Endothelial cell of umbilical vein (primary cell): ENCODE measurements around the gene RCVRN. TPM values are rescaled to one million over a fixed set of nuclear protein-coding genes. Genes with fewer than 3 reads are reported as not detected.

Source experiments
- BruUV-seq: library from RNA; stranded (reverse); fragments of 400-500 nt; replicated peaks from 2 replicates; lab custom pipeline; 2021; lab: Mats Ljungman, UMichigan
- CTCF ChIA-PET: fragments of 300-600, 350-600 bp; sonication (Branson Sonifier 250); formaldehyde crosslinking; loops from one replicate; lab custom pipeline; 2021; ENCODE audit warnings: antibody characterized with exemption, inconsistent platforms; lab: Charles Lee
- POLR2A ChIA-PET: fragments of 300-600, 350-600 bp; sonication (Branson Sonifier 250); formaldehyde crosslinking; loops from one replicate; lab custom pipeline; 2021; ENCODE audit warnings: antibody characterized with exemption, inconsistent platforms; lab: Charles Lee
- DNase-seq: peaks from one replicate; pipeline ENCODE4 v3.0.0-alpha.2; 2011; ENCODE audit warnings: low read depth, low spot score
- FAIRE-seq: peaks from 2 replicates; lab custom pipeline; 2011; peaks lifted over from hg19 to GRCh38; lab: Jason Lieb, UNC
- H2AFZ ChIP-seq: 2 replicates; pipeline ENCODE4 v1.6.0; 2012; ENCODE audit warnings: low read depth, low read length, control low read depth, inconsistent platforms
- H3K27ac ChIP-seq: 2 replicates; pipeline ENCODE4 v1.5.1; 2011; ENCODE audit warnings: low read depth, mild to moderate bottlenecking, control low read depth, low read length, moderate library complexity; ENCODE audit not compliant: insufficient read depth
- H3K27me3 ChIP-seq, 2 experiments: 2 replicates each; pipeline versions ENCODE4 v1.6.0 to v1.6.1; 2011; ENCODE audit warnings: low read length in 2 of 2, mixed read lengths in 1 of 2; ENCODE audit not compliant: control insufficient read depth in 2 of 2, insufficient read depth in 2 of 2
- H3K36me3 ChIP-seq, 2 experiments: 2 replicates in 1 of 2; 3 replicates in 1 of 2; pipeline ENCODE4 v1.5.1; 2011; ENCODE audit warnings: low read length in 2 of 2, mild to moderate bottlenecking in 1 of 2, moderate library complexity in 1 of 2; ENCODE audit not compliant: control insufficient read depth in 2 of 2, insufficient read depth in 2 of 2; ENCODE audit errors: extremely low read depth in 1 of 2
- H3K4me1 ChIP-seq: 3 replicates; pipeline ENCODE4 v1.5.1; 2011; ENCODE audit warnings: mild to moderate bottlenecking, low read length; ENCODE audit not compliant: control insufficient read depth, insufficient read depth; ENCODE audit errors: extremely low read depth
- H3K4me2 ChIP-seq: 2 replicates; pipeline ENCODE4 v1.6.1; 2011; ENCODE audit warnings: low read length, control low read depth, mixed read lengths; ENCODE audit not compliant: insufficient read depth
- H3K4me3 ChIP-seq, 3 experiments: fragments of 200-600 bp in 1 of 3; sonication (generic), shearing (Covaris generic) in 1 of 3; replicated peaks in 1 of 3; 2 replicates each; pipeline ENCODE4 v1.5.1; 2011 to 2016; ENCODE audit warnings: control low read depth in 3 of 3, low read length in 3 of 3, mild to moderate bottlenecking in 2 of 3, inconsistent platforms in 1 of 3, low read depth in 1 of 3, moderate library complexity in 1 of 3; ENCODE audit not compliant: insufficient read depth in 1 of 3
- H3K79me2 ChIP-seq: 2 replicates; pipeline ENCODE4 v1.6.0; 2012; ENCODE audit warnings: low read length, inconsistent platforms; ENCODE audit not compliant: control insufficient read depth, insufficient read depth
- H3K9ac ChIP-seq: replicated peaks from 2 replicates; pipeline ENCODE3; 2011; ENCODE audit warnings: low read length, control low read depth; ENCODE audit not compliant: insufficient read depth; ENCODE audit errors: extremely low read depth
- H3K9me1 ChIP-seq: replicated peaks from 3 replicates; pipeline ENCODE4 v1.6.0; 2011; ENCODE audit warnings: mild to moderate bottlenecking, low read length; ENCODE audit not compliant: control insufficient read depth, insufficient read depth; ENCODE audit errors: extremely low read depth
- H3K9me3 ChIP-seq: replicated peaks from 2 replicates; pipeline ENCODE4 v1.5.1; 2012; ENCODE audit warnings: low read length, inconsistent platforms; ENCODE audit not compliant: control insufficient read depth, insufficient read depth
- H4K20me1 ChIP-seq: replicated peaks from 2 replicates; pipeline ENCODE3; 2011; ENCODE audit warnings: mild to moderate bottlenecking, low read length; ENCODE audit not compliant: control insufficient read depth, insufficient read depth; ENCODE audit errors: extremely low read depth
- EZH2 ChIP-seq: IDR thresholded peaks from 2 replicates; pipeline ENCODE4 v1.6.1; 2012; ENCODE audit warnings: borderline replicate concordance, low read depth, mild to moderate bottlenecking, moderate library complexity, low read length, inconsistent platforms; ENCODE audit not compliant: severe bottlenecking
- FOS ChIP-seq: IDR thresholded peaks from 2 replicates; pipeline ENCODE4 v1.6.1; 2011; ENCODE audit warnings: mild to moderate bottlenecking, low read length, moderate library complexity, borderline replicate concordance; ENCODE audit not compliant: insufficient read depth
- GATA2 ChIP-seq: IDR thresholded peaks from 2 replicates; pipeline ENCODE4 v1.7.0; 2011; ENCODE audit warnings: low read depth, mild to moderate bottlenecking, moderate library complexity, mixed read lengths, low read length; ENCODE audit not compliant: insufficient read length, insufficient read depth
- JUN ChIP-seq: IDR thresholded peaks from 2 replicates; pipeline ENCODE4 v1.6.1; 2011; ENCODE audit warnings: borderline replicate concordance, low read depth; ENCODE audit not compliant: insufficient read length, insufficient read depth
- MYC ChIP-seq: IDR thresholded peaks from one replicate; pipeline ENCODE4 v1.6.1; 2011; ENCODE audit warnings: mild to moderate bottlenecking, low read depth, low read length
- POLR2A ChIP-seq: IDR thresholded peaks from 2 replicates; pipeline ENCODE4 v1.6.1; 2012; ENCODE audit warnings: low read depth, mild to moderate bottlenecking, control low read depth, low read length
- POLR2AphosphoS5 ChIP-seq: IDR thresholded peaks from 2 replicates; pipeline ENCODE4 v1.6.1; 2012; ENCODE audit warnings: low read depth, mild to moderate bottlenecking, control low read depth, low read length, moderate library complexity; ENCODE audit not compliant: insufficient read depth
- dilution Hi-C: fragments of 300-500 bp; cut with MboI; formaldehyde crosslinking; loops from one replicate; pipeline ENCODE4 v1.15.0; 2019; ENCODE audit warnings: low sequenced_read_pairs; ENCODE audit not compliant: extremely low pct_ligation_motif_present
- intact Hi-C: fragments of 100-400 bp; cut with micrococcal nuclease; formaldehyde crosslinking; loops from one replicate; pipeline ENCODE4 v1.10.0; 2022
- polyA plus RNA-seq, 4 experiments: library from polyadenylated mRNA; depleted of rRNA in 3 of 4; stranded (reverse) in 3 of 4; unstranded in 1 of 4; fragments of >200 nt; gene quantifications; 2 replicates each; pipeline versions ENCODE4 v1.2.1 to v1.2.3, GENCODE V29; 2011 to 2012; ENCODE audit warnings: missing spikeins in 1 of 4
- total RNA-seq: library from RNA; stranded (reverse); gene quantifications from 2 replicates; pipeline ENCODE4 v1.2.3, GENCODE V29; 2021
- TF ChIP-seq, protein P1 (sequence below), 2 donors: IDR thresholded peaks; 1 replicate in 1 of 2; 2 replicates in 1 of 2; pipeline ENCODE4 v1.5.1; 2011; ENCODE audit warnings: low read length in 2 of 2, mild to moderate bottlenecking in 2 of 2, moderate library complexity in 2 of 2, control low read depth in 1 of 2, inconsistent platforms in 1 of 2, low read depth in 1 of 2; ENCODE audit not compliant: insufficient read depth in 1 of 2; ENCODE audit errors: extremely low read depth in 1 of 2
- TF ChIP-seq, protein P2 (sequence below): IDR thresholded peaks from 2 replicates; pipeline ENCODE4 v1.6.1; 2011; ENCODE audit not compliant: insufficient read depth, insufficient read length

RCVRN gene
- total and polyA plus RNA-seq, 2 donors (not counting 3 experiments of a cell fraction or from before 2014, with no cell fraction given), result not detected

DNA sequence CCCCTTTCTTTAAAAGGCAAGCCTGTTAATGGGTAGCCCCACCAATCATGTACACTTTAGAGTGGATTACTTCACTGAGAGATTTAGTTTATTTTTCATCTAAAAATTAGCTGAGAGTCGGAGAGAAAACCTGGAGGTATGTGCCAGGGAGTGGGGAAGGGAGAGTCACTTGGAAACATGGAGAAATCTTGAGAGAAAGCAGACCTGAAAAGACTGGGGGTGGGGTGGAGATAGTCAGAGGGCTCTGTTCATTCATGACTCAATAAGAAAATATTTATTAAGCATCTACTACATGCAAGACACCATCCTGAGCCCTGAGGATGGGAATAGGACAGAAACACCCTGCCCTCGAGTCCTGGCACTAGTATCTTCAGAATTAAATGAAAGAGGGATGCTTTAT, 27.4 kb upstream of the RCVRN start:
- no TSS peak for BruUV-seq
- H3K4me1 ChIP-seq, result no peaks in the 10 kb centered on the region
- dilution Hi-C loops, result no loop called here
- H4K20me1 ChIP-seq, result no peaks in the 10 kb centered on the region
- intact Hi-C loops, result no loop called here
- FAIRE-seq (no peak), DNase-seq (no peak)
- POLR2A ChIA-PET, result no interaction called here
- TF ChIP-seq MYC (no peak), FOS (no peak), EZH2 (no peak), GATA2 (no peak), POLR2AphosphoS5 (no peak), POLR2A (no peak), JUN (no peak)
- TF ChIP-seq, protein P1, sequence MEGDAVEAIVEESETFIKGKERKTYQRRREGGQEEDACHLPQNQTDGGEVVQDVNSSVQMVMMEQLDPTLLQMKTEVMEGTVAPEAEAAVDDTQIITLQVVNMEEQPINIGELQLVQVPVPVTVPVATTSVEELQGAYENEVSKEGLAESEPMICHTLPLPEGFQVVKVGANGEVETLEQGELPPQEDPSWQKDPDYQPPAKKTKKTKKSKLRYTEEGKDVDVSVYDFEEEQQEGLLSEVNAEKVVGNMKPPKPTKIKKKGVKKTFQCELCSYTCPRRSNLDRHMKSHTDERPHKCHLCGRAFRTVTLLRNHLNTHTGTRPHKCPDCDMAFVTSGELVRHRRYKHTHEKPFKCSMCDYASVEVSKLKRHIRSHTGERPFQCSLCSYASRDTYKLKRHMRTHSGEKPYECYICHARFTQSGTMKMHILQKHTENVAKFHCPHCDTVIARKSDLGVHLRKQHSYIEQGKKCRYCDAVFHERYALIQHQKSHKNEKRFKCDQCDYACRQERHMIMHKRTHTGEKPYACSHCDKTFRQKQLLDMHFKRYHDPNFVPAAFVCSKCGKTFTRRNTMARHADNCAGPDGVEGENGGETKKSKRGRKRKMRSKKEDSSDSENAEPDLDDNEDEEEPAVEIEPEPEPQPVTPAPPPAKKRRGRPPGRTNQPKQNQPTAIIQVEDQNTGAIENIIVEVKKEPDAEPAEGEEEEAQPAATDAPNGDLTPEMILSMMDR (IDR thresholded peaks at IDR 0.05; ENCODE audit: extremely low read depth in 1 of 2, insufficient read depth in 1 of 2, low read depth in 1 of 2, low read length in 2 of 2), result no peak
- TF ChIP-seq, protein P2, sequence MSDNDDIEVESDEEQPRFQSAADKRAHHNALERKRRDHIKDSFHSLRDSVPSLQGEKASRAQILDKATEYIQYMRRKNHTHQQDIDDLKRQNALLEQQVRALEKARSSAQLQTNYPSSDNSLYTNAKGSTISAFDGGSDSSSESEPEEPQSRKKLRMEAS, result no peak
- H3K9ac ChIP-seq, result no peak overlapping the region
- no peaks in the 10 kb centered on the region for H3K27me3 ChIP-seq
- no peak overlapping the region for H2AFZ ChIP-seq
- no peaks in the 10 kb centered on the region for H3K9me1 ChIP-seq
- H3K4me2 ChIP-seq, result no peak overlapping the region
- H3K9me3 ChIP-seq, result peaks cover 4% of the 10 kb centered on the region
- no peak overlapping the region for H3K27ac ChIP-seq
- H3K79me2 ChIP-seq, result no peaks in the 10 kb centered on the region
- CTCF ChIA-PET, result no interaction called here
- H3K4me3 ChIP-seq, result no peak overlapping the region
- no peaks in the 10 kb centered on the region for H3K36me3 ChIP-seq
